Measurements from ENCODE around the gene SCNM1. TPM values are rescaled to one million over a fixed set of nuclear protein-coding genes. Genes with fewer than 3 reads are reported as not detected.

SCNM1 gene
- total and polyA plus RNA-seq, 9 of the 15 experiments (the other 6 are each of a cell fraction or from before 2014, with no cell fraction given), result 17.2 to 204 (median 63.0) TPM

DNA sequence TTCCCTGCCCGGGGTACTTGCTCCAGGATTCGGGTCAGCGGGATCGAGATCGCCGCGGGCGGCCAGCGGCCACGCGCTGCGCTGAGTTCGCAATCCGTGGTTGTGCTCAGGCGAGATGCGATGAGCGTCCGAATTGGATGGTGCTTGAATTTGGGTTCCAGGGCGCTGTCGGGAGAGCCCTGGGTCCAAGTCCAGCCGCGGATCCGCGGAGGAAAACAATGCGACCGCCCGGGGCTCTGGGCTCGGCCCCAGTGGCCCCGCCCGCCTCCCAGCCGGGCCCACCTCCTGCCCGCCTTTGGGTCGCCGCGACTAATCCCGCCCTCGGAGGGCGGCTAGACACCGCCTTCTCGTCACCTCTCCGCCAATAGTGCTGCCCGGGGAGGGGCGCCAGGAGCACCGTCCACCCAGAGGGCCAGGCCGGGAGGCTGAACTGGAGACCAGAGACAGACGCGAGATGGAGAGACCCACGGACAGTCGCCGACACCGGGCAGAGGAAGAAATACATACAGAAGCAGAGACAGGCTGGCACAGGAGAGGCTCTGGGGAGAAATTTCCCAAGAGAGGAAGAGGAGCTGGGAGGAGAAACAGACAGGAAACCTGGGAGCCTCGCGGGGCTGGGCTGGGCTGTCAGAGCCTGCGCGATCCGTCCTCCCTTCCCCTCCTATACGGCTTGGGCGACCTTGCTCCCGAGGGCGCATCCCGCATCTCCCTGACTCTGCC lies 19.4 kb upstream of the SCNM1 start, which contains the start of gene SEMA6C (continued):
- TF ChIP-seq, protein P1, sequence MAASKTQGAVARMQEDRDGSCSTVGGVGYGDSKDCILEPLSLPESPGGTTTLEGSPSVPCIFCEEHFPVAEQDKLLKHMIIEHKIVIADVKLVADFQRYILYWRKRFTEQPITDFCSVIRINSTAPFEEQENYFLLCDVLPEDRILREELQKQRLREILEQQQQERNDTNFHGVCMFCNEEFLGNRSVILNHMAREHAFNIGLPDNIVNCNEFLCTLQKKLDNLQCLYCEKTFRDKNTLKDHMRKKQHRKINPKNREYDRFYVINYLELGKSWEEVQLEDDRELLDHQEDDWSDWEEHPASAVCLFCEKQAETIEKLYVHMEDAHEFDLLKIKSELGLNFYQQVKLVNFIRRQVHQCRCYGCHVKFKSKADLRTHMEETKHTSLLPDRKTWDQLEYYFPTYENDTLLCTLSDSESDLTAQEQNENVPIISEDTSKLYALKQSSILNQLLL (CRISPR knock-in tag; IDR thresholded peaks at IDR 0.05; ENCODE audit: borderline replicate concordance), result no peak
- 0 out of 2 replicates have a peak, but pooled peaks have one; percentile 23 for TF ChIP-seq ERF (CRISPR knock-in tag; IDR thresholded peaks at IDR 0.05)
- no peak; a peak in 1 of 4 replicates for TF ChIP-seq SRF (CRISPR knock-in tag; IDR thresholded peaks at IDR 0.05)
- TF ChIP-seq RBFOX2 (IDR thresholded peaks at IDR 0.05; ENCODE audit: low read depth, low read length), result peak; percentile 82
- TF ChIP-seq TGIF2 (CRISPR knock-in tag; IDR thresholded peaks at IDR 0.05), result no peak
- 0 out of 2 replicates have a peak, but pooled peaks have one; percentile 34 for TF ChIP-seq SOX6 (IDR thresholded peaks at IDR 0.05)
- TF ChIP-seq FOSL1 (tag; conservative IDR thresholded peaks at IDR 0.05), result 0 out of 2 replicates have a peak, but pooled peaks have one; percentile 27
- no peak for TF ChIP-seq PURB (CRISPR knock-in tag; IDR thresholded peaks at IDR 0.05; ENCODE audit: low read depth)
- TF ChIP-seq CXXC5 (CRISPR knock-in tag; IDR thresholded peaks at IDR 0.05), result peak; percentile 44
- TF ChIP-seq NR3C1 (CRISPR knock-in tag; IDR thresholded peaks at IDR 0.05), result no peak
- peak; percentile 65 for TF ChIP-seq HMGN3 (IDR thresholded peaks at IDR 0.05; ENCODE audit: borderline replicate concordance, extremely low read depth, insufficient read length, low read depth, low read length)
- TF ChIP-seq ATF1 (CRISPR knock-in tag; IDR thresholded peaks at IDR 0.05), result no peak
- TF ChIP-seq ATF1 (tag; IDR thresholded peaks at IDR 0.05), result 0 out of 2 replicates have a peak, but pooled peaks have one; percentile 36
- peak; percentile 58 for TF ChIP-seq TBP (optimal IDR thresholded peaks at IDR 0.05; ENCODE audit: low read depth, low read length)
- TF ChIP-seq ZSCAN29 (IDR thresholded peaks at IDR 0.05), result no peak
- no peak for TF ChIP-seq ELF1 (tag; IDR thresholded peaks at IDR 0.05)
- no peak for TF ChIP-seq PML (IDR thresholded peaks at IDR 0.05; ENCODE audit: low read length)
- TF ChIP-seq, protein P2, sequence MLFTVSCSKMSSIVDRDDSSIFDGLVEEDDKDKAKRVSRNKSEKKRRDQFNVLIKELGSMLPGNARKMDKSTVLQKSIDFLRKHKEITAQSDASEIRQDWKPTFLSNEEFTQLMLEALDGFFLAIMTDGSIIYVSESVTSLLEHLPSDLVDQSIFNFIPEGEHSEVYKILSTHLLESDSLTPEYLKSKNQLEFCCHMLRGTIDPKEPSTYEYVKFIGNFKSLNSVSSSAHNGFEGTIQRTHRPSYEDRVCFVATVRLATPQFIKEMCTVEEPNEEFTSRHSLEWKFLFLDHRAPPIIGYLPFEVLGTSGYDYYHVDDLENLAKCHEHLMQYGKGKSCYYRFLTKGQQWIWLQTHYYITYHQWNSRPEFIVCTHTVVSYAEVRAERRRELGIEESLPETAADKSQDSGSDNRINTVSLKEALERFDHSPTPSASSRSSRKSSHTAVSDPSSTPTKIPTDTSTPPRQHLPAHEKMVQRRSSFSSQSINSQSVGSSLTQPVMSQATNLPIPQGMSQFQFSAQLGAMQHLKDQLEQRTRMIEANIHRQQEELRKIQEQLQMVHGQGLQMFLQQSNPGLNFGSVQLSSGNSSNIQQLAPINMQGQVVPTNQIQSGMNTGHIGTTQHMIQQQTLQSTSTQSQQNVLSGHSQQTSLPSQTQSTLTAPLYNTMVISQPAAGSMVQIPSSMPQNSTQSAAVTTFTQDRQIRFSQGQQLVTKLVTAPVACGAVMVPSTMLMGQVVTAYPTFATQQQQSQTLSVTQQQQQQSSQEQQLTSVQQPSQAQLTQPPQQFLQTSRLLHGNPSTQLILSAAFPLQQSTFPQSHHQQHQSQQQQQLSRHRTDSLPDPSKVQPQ (CRISPR knock-in tag; IDR thresholded peaks at IDR 0.05; ENCODE audit: borderline replicate concordance), result no peak
- TF ChIP-seq, protein P3, sequence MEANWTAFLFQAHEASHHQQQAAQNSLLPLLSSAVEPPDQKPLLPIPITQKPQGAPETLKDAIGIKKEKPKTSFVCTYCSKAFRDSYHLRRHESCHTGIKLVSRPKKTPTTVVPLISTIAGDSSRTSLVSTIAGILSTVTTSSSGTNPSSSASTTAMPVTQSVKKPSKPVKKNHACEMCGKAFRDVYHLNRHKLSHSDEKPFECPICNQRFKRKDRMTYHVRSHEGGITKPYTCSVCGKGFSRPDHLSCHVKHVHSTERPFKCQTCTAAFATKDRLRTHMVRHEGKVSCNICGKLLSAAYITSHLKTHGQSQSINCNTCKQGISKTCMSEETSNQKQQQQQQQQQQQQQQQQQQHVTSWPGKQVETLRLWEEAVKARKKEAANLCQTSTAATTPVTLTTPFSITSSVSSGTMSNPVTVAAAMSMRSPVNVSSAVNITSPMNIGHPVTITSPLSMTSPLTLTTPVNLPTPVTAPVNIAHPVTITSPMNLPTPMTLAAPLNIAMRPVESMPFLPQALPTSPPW (CRISPR knock-in tag; IDR thresholded peaks at IDR 0.05), result peak; percentile 78
- TF ChIP-seq, protein P4, sequence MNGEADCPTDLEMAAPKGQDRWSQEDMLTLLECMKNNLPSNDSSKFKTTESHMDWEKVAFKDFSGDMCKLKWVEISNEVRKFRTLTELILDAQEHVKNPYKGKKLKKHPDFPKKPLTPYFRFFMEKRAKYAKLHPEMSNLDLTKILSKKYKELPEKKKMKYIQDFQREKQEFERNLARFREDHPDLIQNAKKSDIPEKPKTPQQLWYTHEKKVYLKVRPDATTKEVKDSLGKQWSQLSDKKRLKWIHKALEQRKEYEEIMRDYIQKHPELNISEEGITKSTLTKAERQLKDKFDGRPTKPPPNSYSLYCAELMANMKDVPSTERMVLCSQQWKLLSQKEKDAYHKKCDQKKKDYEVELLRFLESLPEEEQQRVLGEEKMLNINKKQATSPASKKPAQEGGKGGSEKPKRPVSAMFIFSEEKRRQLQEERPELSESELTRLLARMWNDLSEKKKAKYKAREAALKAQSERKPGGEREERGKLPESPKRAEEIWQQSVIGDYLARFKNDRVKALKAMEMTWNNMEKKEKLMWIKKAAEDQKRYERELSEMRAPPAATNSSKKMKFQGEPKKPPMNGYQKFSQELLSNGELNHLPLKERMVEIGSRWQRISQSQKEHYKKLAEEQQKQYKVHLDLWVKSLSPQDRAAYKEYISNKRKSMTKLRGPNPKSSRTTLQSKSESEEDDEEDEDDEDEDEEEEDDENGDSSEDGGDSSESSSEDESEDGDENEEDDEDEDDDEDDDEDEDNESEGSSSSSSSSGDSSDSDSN (IDR thresholded peaks at IDR 0.05; ENCODE audit: borderline replicate concordance in 1 of 2, low read depth in 2 of 2, low read length in 2 of 2), result no peak
